AG20443 (cell line): Measurements from ENCODE around the gene BAHCC1.

Experiments used
- DNase-seq: peaks from one replicate; pipeline ENCODE4 v3.0.0; 2012; ENCODE audit warnings: low spot score, mixed read lengths

Gene BAHCC1

GRCh38 chr17:81480140-81481072 lies 85.1 kb downstream of the BAHCC1 start:
- DNase-seq: peak; percentile 78

DNA sequence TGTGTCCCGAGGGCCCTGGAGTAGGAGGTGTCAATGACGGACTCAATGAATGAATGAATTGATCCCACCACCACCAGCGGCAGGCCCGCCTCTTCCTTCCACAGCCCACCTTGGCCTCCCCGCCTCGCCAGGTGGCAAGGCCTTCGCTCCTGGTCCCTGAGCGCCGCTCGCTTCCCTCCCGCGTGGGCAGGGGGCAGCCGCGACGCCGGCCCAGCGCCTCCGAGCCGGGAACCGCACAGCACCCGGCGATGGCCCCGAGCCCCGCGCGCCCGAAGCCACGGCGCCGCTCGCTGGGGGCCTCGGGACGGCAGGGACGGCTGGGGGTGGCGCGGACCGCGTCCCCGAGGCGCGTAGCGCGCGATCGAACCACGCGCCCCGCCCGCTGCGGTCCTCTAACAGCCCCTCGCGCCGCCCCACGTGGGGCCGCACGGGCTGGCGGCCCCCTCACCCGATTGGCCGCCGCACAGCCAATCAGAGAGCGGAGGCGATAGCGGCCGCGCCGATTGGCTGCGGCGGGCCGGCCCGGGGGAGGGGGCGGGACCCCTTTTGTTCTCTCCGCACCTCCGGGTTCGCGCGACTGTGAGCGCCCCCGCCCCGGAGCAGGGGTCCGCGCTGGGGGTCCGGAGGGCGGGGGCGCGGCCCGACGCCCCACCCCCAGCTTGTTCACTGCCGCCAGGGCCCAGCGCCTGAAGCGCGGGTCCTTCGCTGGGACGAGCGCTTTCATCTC lies 86.0 kb downstream of the BAHCC1 start:
- DNase-seq: peak; percentile 92

GRCh38 chr17:81481815-81482505 lies 86.7 kb downstream of the BAHCC1 start:
- DNase-seq: no peak

DNA sequence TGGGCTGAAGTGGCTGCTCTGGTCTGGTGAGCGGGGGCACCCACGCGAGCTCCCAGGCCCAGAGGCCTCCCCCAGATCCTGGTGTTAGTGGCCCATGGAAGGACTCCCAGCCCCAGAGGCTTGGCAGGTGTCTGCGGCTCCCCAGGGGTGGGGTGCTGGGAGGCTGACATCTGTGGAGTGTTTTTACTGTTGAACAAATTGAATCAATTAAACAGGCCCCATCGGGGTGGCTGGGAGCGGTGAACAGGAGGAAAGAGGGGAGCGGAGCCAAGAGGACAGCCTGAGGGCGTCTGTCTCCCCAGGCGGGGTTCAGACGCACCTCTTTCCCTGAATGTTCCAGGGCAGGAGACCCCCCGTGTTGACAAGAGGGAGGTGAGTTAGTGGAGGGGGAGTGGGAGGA lies 87.4 kb downstream of the BAHCC1 start:
- DNase-seq: no peak

DNA sequence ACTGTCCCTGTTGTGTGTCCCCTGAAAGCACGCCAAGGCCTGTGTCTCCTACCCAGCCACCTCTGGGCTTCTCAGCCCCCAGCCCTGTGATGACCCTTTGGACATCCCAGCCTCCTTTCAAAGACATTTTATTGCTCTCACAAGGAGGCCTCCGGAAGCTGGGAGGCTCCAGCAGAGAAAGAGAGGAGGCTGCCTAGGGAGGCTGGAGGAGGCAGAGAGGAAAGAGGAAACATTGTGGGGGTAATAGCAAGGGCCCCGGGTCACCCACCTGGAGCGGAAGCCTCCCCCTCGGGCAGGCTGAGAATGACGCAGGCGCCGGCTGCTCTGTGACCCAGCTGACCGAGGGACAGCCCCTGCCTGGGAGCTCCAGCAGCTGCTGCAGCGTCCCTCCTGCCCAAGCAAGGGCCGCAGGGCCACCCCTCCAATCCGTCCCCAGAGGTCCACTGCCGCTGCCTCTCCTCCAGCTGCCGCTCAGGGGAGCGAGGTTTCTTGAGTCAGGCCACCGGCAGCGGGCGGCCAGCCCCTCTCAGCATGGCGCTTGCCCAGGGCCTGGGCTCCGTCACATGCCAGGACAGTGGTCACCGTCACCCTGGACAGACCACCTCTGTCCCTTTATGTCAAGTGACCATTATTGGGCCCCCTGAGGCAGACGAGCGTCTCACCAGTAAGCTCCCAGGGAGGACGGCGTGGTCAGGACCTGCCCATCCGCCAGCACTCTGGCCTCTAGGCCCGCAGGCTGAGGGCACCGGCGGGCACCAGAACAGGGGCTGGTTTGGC lies 88.0 kb downstream of the BAHCC1 start:
- no peak for DNase-seq

- DNase-seq: no peak
Measured at GRCh38 chr17:81483862-81484194, 88.6 kb downstream of the BAHCC1 start.

GRCh38 chr17:81484195-81484979 lies 89.1 kb downstream of the BAHCC1 start:
- peak; percentile 90 for DNase-seq

- DNase-seq: no peak
Measured at GRCh38 chr17:81486199-81486810, 91.0 kb downstream of the BAHCC1 start.

DNA sequence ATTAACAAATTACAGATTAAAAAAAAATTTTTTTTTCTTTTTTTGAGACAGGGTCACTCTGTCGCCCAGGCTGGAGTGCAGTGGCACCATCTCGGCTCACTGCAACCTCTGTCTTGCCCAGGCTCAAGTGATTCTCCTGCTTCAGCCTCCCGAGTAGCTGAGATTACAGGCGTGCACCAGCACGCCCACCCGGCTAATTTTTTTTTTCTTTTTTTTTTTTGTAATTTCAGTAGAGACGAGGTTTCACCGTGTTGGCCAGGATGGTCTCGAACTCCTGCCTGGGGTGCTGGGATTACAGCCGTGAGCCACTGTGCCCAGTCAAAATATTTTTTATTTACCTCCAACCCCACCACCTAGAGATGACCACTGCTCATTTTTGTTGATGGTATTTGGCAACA lies 91.8 kb downstream of the BAHCC1 start:
- no peak for DNase-seq

DNA sequence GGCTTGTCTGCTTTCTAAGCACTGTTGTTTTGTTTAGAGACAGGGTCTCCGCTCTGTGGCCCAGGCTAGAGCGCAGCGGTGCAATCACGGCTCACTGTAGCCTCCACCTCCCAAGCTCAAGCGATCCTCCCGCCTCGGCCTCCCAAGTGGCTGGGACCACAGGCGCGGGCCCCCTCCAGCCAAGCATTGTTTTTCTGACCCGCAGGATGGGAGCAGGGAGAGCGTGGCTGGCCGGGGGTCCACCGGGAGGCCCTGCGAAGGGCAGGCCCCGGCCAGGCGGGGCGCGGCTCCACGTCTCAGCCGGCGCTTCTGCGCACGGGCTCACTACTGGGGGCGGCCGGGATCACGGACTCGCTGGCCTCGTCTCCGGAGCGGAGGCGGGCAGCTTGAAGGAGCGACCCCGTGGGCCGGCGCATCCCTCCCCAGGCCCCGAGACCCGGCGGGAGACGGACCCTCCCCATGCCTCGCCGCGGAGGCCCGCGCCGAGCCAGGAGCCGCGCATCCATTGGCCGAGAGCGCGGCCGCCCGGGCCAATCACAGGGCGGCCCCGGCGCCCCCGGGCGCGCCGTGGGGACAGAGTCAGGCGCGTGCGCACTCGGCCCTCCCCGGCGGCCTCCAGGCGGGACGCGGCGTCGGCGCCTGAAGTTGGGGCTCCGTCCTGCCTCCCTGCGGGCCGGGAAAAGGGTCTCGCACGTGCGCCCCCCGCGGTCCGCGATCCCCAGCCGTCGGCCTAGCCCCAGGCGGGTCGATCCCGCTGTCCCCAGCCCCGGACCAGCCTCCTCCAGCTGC lies 92.4 kb downstream of the BAHCC1 start:
- peak; percentile 99 for DNase-seq

DNA sequence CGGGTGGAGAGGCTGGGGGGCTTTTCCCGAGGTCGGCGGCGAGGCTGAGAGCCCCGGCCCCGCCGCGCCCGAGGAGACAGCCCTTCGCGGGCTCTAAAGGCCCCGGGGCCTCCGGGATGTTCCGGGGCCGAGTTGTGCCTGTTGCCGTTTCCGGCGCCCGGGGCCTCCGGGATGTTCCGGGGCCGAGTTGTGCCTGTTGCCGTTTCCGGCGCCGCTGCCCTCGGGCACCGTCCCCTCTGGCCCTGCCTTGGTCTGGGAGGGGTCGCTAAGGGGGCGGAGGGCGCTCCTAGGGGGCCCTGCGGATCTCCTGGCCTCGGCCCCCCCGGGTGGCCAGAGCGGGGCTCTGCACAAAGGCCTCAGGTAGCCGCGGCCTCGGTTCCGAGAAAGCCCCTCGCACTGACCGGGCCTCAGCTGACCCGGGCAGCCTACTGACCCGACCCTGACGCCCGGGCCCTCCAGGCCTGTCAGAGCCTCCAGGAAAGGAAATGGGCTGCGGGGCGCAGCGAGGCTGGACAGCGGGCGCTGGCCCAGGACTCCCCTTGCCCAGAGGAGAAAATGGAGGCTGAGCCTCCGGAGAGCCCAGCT lies 93.1 kb downstream of the BAHCC1 start:
- DNase-seq: no peak

GRCh38 chr17:81489012-81489997 lies 94.0 kb downstream of the BAHCC1 start:
- DNase-seq: no peak

DNA sequence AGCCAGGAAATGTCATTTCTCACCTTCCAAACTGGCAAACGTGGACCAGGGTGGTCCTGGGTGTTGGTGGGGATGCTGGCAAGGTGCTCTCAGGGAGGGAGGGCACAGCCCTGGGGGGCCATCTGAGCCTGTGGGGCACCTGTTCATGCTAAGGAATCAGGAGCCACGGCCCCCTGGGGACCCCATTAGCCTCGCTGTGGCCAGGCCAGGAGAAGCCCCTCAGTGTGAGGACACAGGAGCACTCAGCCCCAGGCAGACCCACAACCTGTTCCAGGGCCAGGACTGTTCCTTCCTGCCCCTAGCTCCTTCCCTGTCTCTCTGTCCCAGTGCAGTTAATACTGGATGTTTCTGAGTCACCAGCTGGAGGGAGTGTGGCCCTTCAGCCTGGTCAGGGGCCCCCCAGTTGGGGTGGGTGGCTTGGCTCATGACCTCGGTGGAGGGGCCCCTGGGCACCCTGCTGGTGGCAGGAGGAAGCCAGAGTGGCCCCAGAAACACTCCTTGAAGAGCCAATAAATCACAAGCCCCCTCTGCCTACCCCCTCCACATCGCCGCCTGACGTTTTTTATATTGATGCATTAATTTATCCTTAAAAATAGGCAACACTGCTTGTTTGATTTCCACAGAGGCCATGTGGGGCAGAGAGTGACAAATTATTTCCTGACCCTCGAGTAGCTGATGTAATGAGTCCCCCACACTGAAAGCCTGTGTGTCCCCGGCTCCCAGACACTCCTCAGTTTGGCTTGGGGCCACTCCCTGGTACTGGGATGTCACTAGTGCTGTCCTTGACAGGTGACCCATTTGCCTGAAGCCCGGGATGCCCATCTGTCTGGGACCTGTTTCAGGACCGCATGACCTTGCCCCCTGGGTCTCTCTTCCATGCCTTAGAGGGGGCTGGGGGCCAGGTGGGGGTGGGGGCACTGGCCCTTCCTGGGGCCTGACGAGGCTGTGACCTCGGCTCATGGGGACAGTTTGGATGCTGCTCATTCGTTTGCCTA lies 95.0 kb downstream of the BAHCC1 start:
- DNase-seq: no peak

GRCh38 chr17:81491181-81491581 lies 95.9 kb downstream of the BAHCC1 start:
- no peak for DNase-seq

DNA sequence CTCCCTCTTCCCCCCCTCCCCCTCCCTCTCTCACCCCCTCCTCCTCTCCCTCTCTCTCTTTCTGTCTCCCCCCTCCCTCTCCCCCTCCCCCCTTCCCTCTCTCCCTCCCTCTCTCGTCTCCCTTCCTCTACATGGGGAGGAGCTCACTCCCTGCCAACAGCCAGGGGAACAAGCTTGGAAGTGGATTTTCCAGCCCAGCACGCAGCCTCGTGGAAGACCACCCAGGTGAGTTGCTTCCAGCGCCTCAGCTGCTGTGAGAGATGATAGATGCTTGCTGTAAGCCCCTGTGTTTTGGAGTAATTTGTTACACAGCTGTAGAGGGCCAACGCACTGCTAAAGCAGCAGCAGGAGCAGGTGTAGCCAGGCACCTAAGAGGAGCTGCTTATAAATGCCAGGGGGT lies 96.5 kb downstream of the BAHCC1 start:
- no peak for DNase-seq

GRCh38 chr17:81492202-81492601 lies 96.9 kb downstream of the BAHCC1 start:
- DNase-seq: no peak

- no peak for DNase-seq
Measured at GRCh38 chr17:81492706-81493105, 97.4 kb downstream of the BAHCC1 start.
